HuH-7 (cell line): ENCODE data around the gene MBNL3.

ENCODE experiments used
- DNase-seq: peaks from one replicate; pipeline ENCODE4 v3.0.0; 2011; ENCODE audit warnings: low spot score

MBNL3 gene, protein sequence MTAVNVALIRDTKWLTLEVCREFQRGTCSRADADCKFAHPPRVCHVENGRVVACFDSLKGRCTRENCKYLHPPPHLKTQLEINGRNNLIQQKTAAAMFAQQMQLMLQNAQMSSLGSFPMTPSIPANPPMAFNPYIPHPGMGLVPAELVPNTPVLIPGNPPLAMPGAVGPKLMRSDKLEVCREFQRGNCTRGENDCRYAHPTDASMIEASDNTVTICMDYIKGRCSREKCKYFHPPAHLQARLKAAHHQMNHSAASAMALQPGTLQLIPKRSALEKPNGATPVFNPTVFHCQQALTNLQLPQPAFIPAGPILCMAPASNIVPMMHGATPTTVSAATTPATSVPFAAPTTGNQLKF

DNA sequence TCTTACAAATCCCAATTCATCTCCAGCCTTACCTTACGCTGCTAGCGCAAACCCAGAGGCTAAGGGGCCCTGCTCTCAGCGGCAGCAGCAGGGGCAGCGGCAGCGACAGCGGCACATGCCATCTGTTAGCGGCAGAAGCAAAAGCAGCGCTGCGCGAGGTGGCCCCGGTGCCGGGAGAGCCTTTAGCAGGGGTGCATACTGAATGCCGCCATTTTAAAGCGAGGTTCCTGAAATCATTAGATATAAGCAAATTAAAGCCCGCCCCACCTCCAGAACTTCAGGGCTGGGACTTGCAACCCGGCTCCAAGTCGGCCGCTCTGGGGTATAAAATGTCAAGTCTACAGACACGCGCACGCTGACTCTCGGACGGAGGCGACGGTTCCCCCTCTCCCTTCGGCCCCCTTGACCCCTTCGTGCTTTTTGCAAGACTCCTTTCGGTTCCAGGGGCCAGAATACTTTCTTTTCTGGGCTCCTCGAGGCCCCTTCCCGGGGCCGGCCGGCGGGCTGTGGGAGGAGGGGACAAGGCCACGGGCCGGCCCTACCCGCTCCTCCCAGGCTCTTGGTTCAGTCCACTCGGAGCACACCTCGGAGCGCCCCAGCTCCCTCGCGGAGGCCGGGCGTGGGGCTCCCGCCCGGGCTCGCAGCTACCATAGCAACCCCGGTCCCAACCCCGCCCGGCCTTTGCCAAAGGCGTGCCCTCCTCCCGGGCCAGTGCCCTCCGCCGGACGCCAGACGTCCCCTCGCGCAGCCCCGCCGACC lies at the start of gene MBNL3:
TSS of gene MBNL3 (minus strand) at position 220 of the 759 bp plus-strand sequence. CDS start 49,427 bp downstream, outside the sequence.
- DNase-seq = peak; percentile 58

DNA sequence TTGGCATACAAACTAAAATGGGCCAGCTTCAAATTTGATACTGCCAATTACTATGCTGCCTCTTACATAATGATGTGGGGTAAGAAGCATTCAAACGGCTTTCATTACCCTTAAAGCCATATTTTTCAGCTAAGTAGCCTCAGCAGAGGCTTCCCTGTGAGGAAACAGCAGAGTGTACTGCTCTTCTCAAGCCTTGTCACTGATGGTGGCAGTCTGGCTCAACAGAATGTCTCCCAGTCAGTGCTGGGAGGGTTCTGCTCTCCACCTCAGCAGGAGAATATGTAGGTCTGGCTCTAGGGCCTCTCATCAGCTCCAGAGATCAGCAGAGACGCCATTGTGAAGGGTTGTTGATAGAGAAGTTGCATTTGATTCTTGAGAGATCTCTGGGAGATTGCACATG lies 44.6 kb upstream of the MBNL3 start:
- no peak for DNase-seq

DNA sequence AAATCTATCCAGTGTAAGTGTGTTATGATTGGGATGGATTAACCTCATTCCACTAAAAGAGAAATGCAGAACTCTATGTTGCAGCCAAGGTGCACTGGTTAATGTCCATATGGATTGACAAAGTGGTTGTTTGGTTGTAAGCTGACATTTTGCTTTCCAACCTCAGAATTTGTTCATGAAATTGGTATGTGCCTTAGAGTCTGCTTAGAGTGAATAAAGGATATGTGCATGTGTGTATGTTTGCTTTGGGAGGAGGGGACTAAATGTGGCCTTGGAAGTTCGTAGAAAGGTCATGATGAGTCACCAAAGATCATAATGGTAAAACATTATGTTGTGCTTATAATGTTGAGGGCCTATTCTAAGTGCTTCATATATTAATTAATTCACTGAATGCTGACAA lies 44.1 kb upstream of the MBNL3 start:
- DNase-seq = peak; percentile 1

DNA sequence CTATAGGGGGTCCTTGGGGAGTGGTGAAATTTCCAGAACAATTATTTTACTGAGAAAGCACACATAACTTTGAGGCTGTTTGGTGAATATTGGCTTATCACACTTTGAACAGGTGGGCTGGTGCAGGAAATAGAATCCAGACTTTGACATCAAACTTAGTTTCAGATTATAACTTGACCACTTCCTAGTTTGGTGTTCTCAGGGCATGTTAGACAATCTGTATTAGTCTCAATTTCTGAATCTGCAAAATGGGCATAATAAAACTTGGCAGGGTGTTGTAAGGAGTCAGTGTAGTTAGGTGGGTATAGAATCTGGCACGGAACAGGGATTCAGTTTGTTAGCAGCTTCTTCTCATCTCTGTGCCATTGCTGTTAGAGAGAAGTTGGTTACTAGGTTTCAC lies 43.3 kb upstream of the MBNL3 start:
- no peak for DNase-seq

GRCh38 chrX:132520792-132521191 lies 32.0 kb upstream of the MBNL3 start:
- no peak for DNase-seq

DNA sequence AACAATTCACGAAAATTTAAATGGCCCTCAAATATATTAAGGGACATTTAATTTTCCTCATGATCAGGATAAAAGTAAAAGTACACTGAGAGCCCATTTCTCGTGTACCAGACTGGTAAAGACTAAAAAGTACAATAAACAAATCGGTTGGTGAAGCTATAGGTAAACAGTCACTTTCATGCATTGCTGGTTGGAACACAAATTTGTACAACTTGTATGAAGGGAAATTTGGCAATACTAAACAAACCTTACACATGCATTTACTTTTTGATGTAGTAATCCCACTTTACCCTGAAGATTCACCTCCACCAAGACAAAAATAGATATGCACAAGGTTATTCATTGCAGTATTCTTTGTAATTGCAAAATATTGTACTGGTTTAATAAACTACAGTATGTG lies 31.4 kb upstream of the MBNL3 start:
- DNase-seq = no peak

DNA sequence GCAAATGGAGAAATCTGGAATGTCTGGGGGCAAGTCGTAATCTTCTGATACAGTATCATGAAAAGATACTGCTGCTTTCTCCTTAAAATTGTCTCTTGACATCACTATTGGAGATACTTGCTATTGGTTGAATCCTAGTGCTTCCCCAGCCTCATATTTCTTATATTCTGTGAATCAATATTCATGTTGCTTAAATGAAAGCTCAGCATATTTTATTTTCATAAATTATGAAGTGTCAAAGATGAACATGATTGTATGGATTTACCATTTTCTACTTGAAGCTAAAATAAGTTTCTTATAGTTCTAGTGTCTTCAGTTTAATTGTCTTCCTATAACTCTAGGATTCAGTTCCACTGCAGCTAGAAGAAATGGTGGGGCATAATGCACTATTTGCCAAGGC lies 29.6 kb upstream of the MBNL3 start:
- DNase-seq = no peak

- DNase-seq = no peak
These were observed 20.0 kb upstream of the MBNL3 start for GRCh38 chrX:132508834-132509233.

DNA sequence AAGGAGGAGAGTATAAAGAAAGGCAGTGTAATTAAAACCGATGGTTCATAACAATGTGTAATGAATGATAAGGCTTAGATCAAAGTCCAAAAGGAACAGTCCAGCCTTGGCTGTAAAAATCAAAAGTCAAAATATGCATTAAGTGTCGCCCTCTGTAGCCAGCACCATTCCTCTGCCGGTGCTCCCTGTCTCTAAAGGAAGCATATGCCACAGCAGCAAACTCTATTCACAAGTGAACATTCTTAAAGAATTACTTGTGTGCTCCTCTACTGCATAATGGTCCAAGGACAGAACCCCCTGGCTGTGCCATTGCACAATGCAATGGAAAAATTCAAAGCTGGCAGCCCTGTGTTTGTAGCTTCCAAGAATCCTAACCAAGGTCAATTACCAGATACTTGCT lies 16.3 kb upstream of the MBNL3 start:
- no peak for DNase-seq

DNA sequence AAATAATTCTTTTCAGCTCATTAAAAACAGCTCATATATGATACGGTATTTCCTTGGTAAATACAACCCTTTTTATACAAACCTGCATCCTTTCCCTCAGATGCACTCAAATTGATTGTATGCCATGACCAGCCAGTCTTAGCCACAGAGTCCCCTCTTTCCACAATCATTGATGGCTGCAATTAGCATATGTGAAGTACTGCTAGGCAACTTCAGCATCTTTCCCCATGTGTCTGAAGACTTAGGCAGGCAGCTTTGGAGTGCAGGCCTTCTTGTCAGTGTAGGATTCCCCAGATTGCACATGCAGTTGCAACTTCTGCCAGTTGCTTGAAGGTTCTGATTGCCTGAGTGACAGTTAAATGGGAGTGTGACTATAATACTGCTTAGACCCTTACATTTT lies 15.6 kb upstream of the MBNL3 start:
- no peak for DNase-seq

DNA sequence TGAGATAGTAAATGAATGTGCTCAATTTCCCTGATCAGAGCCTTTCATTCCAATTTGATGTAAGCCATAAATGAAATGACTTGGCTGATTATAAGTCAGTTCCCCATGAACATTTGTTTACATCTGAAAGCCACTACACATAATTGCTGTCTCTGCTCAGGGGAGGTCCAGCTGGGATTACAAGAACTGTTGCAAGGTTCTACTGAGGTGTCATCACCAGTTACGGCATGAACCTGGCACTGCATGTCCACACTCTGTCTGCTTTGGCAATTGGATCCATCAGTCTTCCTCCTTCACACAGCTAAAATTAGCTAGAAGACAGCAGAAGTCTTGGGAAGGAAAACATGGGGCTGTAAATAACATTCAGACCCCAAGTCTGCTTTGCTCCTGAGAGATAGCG lies 12.8 kb upstream of the MBNL3 start:
- no peak for DNase-seq

DNA sequence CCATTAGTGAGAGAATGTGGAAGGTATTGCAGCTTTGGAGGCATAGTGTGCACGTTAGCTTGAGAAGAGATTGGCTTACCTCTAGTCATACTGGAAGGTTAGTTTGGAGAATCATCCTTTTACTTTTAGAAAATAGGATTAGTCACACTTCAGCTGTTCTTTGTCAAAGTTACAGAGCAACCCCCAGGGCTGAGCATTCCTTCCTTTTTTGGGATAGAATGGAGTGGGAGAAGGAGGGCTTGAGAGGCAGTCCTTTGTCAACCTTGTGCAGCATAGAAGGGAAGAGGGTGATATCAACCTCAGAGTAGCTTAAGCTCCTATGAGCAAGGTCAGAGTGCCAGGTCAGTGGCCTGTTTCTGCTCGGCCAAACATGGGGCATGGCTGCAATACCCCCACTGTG lies 8.6 kb upstream of the MBNL3 start:
- no peak for DNase-seq

- DNase-seq = no peak
These were observed 4.3 kb upstream of the MBNL3 start for GRCh38 chrX:132493095-132493494.

DNA sequence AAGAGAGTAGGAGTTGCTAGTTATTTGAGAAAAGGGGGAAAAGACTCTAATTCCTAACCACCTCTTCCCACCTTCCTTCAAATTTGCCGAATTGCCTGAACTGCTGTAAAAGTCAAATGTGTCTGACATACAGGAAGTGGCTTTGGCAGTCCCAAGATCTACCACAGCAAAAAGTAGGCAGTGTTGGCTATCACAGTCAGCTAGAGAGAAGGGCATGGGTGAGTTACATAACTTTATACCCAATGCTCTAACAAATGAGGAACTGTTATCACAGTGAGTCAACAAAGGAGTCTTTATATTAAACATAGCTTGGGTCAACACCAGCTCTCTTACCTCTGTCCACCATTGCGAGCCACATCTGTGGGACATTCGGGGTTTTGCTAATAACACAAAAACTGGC lies 2.4 kb upstream of the MBNL3 start:
- DNase-seq = peak; percentile 57

GRCh38 chrX:132489578-132490419 lies 961 bp upstream of the MBNL3 start:
- DNase-seq = no peak

DNA sequence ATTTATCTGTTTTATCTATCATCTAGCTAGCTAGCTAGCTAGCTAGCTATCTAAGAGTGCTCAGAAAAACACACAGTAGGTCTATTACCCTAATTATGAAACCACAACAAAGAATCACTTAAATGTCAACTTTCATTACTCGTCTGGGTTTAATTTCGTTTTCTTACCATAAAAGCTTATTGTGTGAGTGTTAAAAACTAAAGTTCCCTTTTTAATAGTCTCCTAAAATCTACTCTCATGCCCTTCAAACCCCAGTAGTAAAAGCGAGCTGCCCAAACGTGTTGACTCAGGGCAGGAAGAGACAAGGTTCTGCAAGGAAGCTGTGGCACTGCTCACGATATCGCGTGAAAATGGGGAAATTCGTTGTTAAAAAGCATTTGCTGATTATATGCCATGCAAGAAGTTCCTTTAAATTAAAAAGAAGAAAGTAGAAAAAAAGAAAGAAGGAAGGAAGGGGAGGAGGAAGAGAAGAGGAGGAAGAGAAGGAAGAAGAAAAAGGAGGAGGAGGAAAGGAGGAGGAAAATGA lies 595 bp downstream of the MBNL3 start:
- no peak for DNase-seq

GRCh38 chrX:132486599-132487178 lies 2.1 kb downstream of the MBNL3 start:
- no peak for DNase-seq

GRCh38 chrX:132483951-132484350 lies 4.9 kb downstream of the MBNL3 start:
- no peak for DNase-seq

- no peak for DNase-seq
These were observed 5.3 kb downstream of the MBNL3 start for GRCh38 chrX:132483488-132483887.

DNA sequence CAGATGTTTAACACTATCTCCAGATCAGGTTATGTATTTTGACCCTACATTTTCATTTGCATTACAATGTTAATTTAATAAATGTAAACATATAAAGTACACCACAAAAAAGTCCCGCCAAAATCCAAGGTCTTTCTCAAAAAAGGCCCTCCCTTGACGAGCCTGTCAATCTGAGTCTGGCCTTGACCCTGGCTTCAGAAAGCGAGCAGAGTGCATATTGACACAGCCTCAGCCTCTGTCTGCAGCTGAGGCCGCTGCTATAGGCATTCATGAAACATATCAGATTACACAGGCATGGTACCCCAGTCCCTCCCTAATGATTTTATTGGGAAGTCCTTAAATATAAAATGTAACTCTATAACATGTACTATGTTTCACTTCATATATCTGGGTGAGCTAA lies 6.2 kb downstream of the MBNL3 start:
- peak; percentile 57 for DNase-seq

- DNase-seq = no peak
These were observed 7.4 kb downstream of the MBNL3 start for GRCh38 chrX:132481449-132481848.

DNA sequence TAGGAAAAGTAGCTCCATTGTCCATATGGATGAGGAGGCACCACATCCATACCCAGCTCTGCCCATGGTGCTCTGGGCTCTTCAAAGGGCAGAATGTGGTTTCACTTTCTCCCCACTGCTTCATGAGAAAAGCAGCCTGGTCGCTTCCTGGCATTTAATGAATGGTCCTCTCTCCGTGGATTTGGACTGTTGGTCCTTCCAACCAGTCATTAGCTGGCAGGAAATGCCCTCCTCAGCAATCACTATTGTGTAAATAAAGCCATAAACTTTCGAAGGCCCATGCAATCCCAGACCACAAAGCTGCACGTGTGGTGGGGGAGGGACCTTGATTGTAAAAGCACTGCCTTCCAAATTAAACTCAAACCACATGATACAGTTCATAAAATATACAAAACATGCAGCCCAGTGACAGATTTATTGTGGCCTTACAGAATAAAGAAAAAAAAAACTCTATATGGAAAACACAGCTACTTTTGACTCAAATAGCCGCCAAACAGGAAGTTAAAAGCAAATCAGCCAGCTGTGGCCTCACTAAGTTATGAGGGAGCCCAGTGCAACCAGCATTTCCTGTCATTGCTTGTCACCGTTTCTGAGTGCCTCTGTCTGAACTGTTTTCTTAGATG lies 8.1 kb downstream of the MBNL3 start:
- DNase-seq = peak; percentile 34
